GM12878 (cell line): ENCODE measurements around the gene TBC1D24. TPM values are rescaled to one million over a fixed set of nuclear protein-coding genes. Genes with fewer than 3 reads are reported as not detected.

ENCODE experiments used
- ATAC-seq: fragments of 200-7000 bp; cut with Tn5 transposase; 3 replicates; pipeline ENCODE4 v1.9.1; 2020; ENCODE audit warnings: mild to moderate bottlenecking, moderate library complexity
- BruUV-seq: library from RNA; stranded (reverse); fragments of 400-500 nt; replicated peaks from 2 replicates; lab custom pipeline; 2021; lab: Mats Ljungman, UMichigan
- CTCF ChIA-PET: fragments of 300-600 bp; sonication (Branson Sonifier 250); formaldehyde crosslinking; extraction: SDS; loops from one replicate; lab custom pipeline; 2021; ENCODE audit warnings: inconsistent platforms; lab: Yijun Ruan, JAX
- POLR2A ChIA-PET: fragments of 350-600 bp; formaldehyde crosslinking; extraction: SDS; loops from one replicate; lab custom pipeline; 2021; ENCODE audit warnings: inconsistent platforms; lab: Charles Lee
- RAD21 ChIA-PET: fragments of 300-600 bp; sonication (Branson Sonifier 250); formaldehyde crosslinking; loops from one replicate; lab custom pipeline; 2023; ENCODE audit warnings: antibody characterized with exemption; ENCODE audit not compliant: unreplicated experiment; lab: Charles Lee
- SMC1A ChIA-PET: fragments of 300-600 bp; sonication (Branson Sonifier 250); formaldehyde crosslinking; loops from one replicate; lab custom pipeline; 2023; ENCODE audit not compliant: unreplicated experiment, uncharacterized antibody; lab: Charles Lee
- DNase-seq: peaks from one replicate; pipeline ENCODE4 v3.0.0-alpha.2; 2011; ENCODE audit warnings: low read depth, low spot score
- FAIRE-seq: peaks from 3 replicates; lab custom pipeline; 2011; peaks lifted over from hg19 to GRCh38; lab: Jason Lieb, UNC
- H2AFZ ChIP-seq: 2 replicates; pipeline ENCODE4 v1.6.0; 2011; ENCODE audit warnings: low read depth, low read length, control low read depth; ENCODE audit not compliant: control insufficient read depth
- H3K27ac ChIP-seq: 2 replicates; pipeline ENCODE4 v1.5.1; 2011; ENCODE audit warnings: control low read depth; ENCODE audit not compliant: control insufficient read depth, insufficient read depth
- H3K27me3 ChIP-seq, 2 experiments: replicated peaks in 1 of 2; 2 replicates each; pipeline versions ENCODE4 v1.6.0 to v1.6.1; 2011; ENCODE audit warnings: low read length in 1 of 2; ENCODE audit not compliant: control insufficient read depth in 2 of 2, insufficient read depth in 2 of 2
- H3K36me3 ChIP-seq, 2 experiments: 2 replicates each; pipeline ENCODE4 v1.5.1; 2011; ENCODE audit warnings: low read length in 1 of 2; ENCODE audit not compliant: control insufficient read depth in 2 of 2, insufficient read depth in 2 of 2
- H3K4me1 ChIP-seq: 2 replicates; pipeline ENCODE4 v1.6.1; 2011; ENCODE audit warnings: mild to moderate bottlenecking, low read length, moderate library complexity, mixed read lengths; ENCODE audit not compliant: control insufficient read depth, insufficient read depth
- H3K4me2 ChIP-seq: 2 replicates; pipeline ENCODE4 v1.6.0; 2011; ENCODE audit warnings: control low read depth; ENCODE audit not compliant: control insufficient read depth, insufficient read depth
- H3K4me3 ChIP-seq: fragments of 200-600 bp; sonication (generic); 2 replicates; pipeline ENCODE4 v1.5.1; 2016
- H3K79me2 ChIP-seq: 2 replicates; pipeline ENCODE4 v1.6.0; 2011; ENCODE audit warnings: low read length; ENCODE audit not compliant: control insufficient read depth, insufficient read depth
- H3K9ac ChIP-seq: 2 replicates; pipeline ENCODE4 v1.8.0; 2011; ENCODE audit warnings: low read length, control low read depth, mixed read lengths; ENCODE audit not compliant: control insufficient read depth, insufficient read depth
- H3K9me3 ChIP-seq: replicated peaks from 3 replicates; pipeline ENCODE4 v1.5.1; 2011; ENCODE audit warnings: mild to moderate bottlenecking, low read length; ENCODE audit not compliant: control insufficient read depth, insufficient read depth
- H4K20me1 ChIP-seq: 2 replicates; pipeline ENCODE4 v1.6.0; 2011; ENCODE audit not compliant: control insufficient read depth, insufficient read depth
- CBX3 ChIP-seq: fragments of 200-600 bp; sonication (generic); IDR thresholded peaks from 2 replicates; pipeline ENCODE4 v1.6.1; 2016; ENCODE audit warnings: low read depth, borderline replicate concordance
- CHD1 ChIP-seq: IDR thresholded peaks from 2 replicates; pipeline ENCODE4 v1.6.1; 2012; ENCODE audit warnings: low read depth, low read length, improper control_type of control experiment
- CHD4 ChIP-seq: fragments of 200-600 bp; sonication (generic); IDR thresholded peaks from 2 replicates; pipeline ENCODE4 v1.6.1; 2016; ENCODE audit warnings: mild to moderate bottlenecking
- EP300 ChIP-seq, 2 experiments: fragments of 150-350 bp in 1 of 2; IDR thresholded peaks; 2 replicates each; pipeline ENCODE4 v1.6.1; 2011 to 2012; ENCODE audit warnings: low read depth in 2 of 2, low read length in 2 of 2, borderline replicate concordance in 1 of 2, improper control_type of control experiment in 1 of 2, inconsistent platforms in 1 of 2; ENCODE audit not compliant: control insufficient read depth in 1 of 2
- LARP7 ChIP-seq: fragments of 450-650 bp; IDR thresholded peaks from 2 replicates; pipeline ENCODE4 v1.6.1; 2017; ENCODE audit warnings: mild to moderate bottlenecking
- PAX8 ChIP-seq: fragments of 450-650 bp; IDR thresholded peaks from 2 replicates; pipeline ENCODE4 v1.6.1; 2017; ENCODE audit warnings: mild to moderate bottlenecking, moderate library complexity
- RBBP5 ChIP-seq: fragments of 200-600 bp; sonication (generic); conservative IDR thresholded peaks from 2 replicates; pipeline ENCODE4 v1.6.1; 2016
- SIN3A ChIP-seq: IDR thresholded peaks from 2 replicates; pipeline ENCODE4 v1.6.1; 2012; ENCODE audit warnings: low read depth, low read length, improper control_type of control experiment
- SIX5 ChIP-seq: IDR thresholded peaks from 2 replicates; pipeline ENCODE4 v1.6.1; 2011; ENCODE audit warnings: mild to moderate bottlenecking, low read depth, low read length, moderate library complexity; ENCODE audit not compliant: severe bottlenecking
- SUZ12 ChIP-seq: fragments of 200-600 bp; sonication (generic); IDR thresholded peaks from one replicate; pipeline ENCODE4 v1.6.1; 2018; ENCODE audit warnings: antibody characterized with exemption, mild to moderate bottlenecking; ENCODE audit not compliant: unreplicated experiment
- WGBS: methylation state at CpG from one replicate; pipeline ENCODE4 v1.1.6; 2016; ENCODE audit warnings: low lambda C conversion rate; ENCODE audit not compliant: insufficient replicate concordance, insufficient coverage; ENCODE audit errors: missing lambda C conversion rate; 5-methylcytosine and 5-hydroxymethylcytosine counted together
- in situ Hi-C: fragments of 300-500 bp; cut with MboI; formaldehyde crosslinking; loops from 9 replicates; pipeline ENCODE4 v1.14.3; 2018; ENCODE audit warnings: mixed read lengths
- intact Hi-C: fragments of 100-400 bp; cut with micrococcal nuclease; formaldehyde crosslinking; loops from one replicate; pipeline ENCODE4 v1.14.2; 2022; ENCODE audit not compliant: unreplicated experiment
- polyA plus RNA-seq, 11 experiments: library from polyadenylated mRNA; depleted of rRNA in 4 of 11; unstranded in 6 of 11; stranded (reverse) in 5 of 11; fragments of >200 nt; fragmentation: Nextera tagmentation in 4 of 11; fragmentation: Illumina TruSeq in 1 of 11; extraction: Ambion mirVana in 4 of 11; extraction: Trizol in 1 of 11; gene quantifications; 1 replicate in 1 of 11; 2 replicates in 10 of 11; pipeline versions ENCODE4 v1.2.1 to v1.2.3, GENCODE V29; 2011 to 2016; ENCODE audit warnings: inconsistent platforms in 2 of 11, missing spikeins in 2 of 11, low read depth in 1 of 11
- total RNA-seq, 4 experiments: library from RNA; depleted of rRNA in 3 of 4; stranded (reverse); fragments of >200 nt in 3 of 4; fragmentation: Illumina TruSeq in 1 of 4; extraction: Trizol in 1 of 4; gene quantifications; 2 replicates each; pipeline versions ENCODE4 v1.2.1 to v1.2.3, GENCODE V29; 2013 to 2021
- TF ChIP-seq, protein P1 (sequence below): fragments of 450-650 bp; IDR thresholded peaks from 2 replicates; pipeline ENCODE4 v1.6.1; 2017; ENCODE audit warnings: borderline replicate concordance
- TF ChIP-seq, protein P2 (sequence below): IDR thresholded peaks from 2 replicates; pipeline ENCODE4 v1.6.1; 2012; ENCODE audit warnings: low read length, inconsistent platforms
- TF ChIP-seq, protein P3 (sequence below): IDR thresholded peaks from 2 replicates; pipeline ENCODE4 v1.6.1; 2011; ENCODE audit warnings: mild to moderate bottlenecking, low read depth, low read length, moderate library complexity; ENCODE audit not compliant: insufficient replicate concordance
- TF ChIP-seq, protein P4 (sequence below): IDR thresholded peaks from 2 replicates; pipeline ENCODE4 v1.6.1; 2011; ENCODE audit warnings: low read depth, mild to moderate bottlenecking, low read length, moderate library complexity, borderline replicate concordance; ENCODE audit errors: extremely low read depth
- TF ChIP-seq, protein P5 (sequence below), 3 experiments: IDR thresholded peaks in 2 of 3; conservative IDR thresholded peaks in 1 of 3; 2 replicates each; pipeline ENCODE4 v1.5.1; 2011; ENCODE audit warnings: low read depth in 3 of 3, low read length in 3 of 3, mild to moderate bottlenecking in 3 of 3, control low read depth in 2 of 3, moderate library complexity in 2 of 3, inconsistent platforms in 1 of 3, mixed read lengths in 1 of 3; ENCODE audit not compliant: control insufficient read depth in 2 of 3, insufficient read depth in 1 of 3; ENCODE audit errors: extremely low read depth in 1 of 3
- TF ChIP-seq, protein P6 (sequence below): fragments of 450-650 bp; IDR thresholded peaks from 2 replicates; pipeline ENCODE4 v1.6.1; 2014; ENCODE audit warnings: mild to moderate bottlenecking

TBC1D24 gene
- total and polyA plus RNA-seq, 10 of the 15 experiments (the other 5 are each of a cell fraction or from before 2014, with no cell fraction given), result 1.1 to 9.6 (median 4.5) TPM

DNA sequence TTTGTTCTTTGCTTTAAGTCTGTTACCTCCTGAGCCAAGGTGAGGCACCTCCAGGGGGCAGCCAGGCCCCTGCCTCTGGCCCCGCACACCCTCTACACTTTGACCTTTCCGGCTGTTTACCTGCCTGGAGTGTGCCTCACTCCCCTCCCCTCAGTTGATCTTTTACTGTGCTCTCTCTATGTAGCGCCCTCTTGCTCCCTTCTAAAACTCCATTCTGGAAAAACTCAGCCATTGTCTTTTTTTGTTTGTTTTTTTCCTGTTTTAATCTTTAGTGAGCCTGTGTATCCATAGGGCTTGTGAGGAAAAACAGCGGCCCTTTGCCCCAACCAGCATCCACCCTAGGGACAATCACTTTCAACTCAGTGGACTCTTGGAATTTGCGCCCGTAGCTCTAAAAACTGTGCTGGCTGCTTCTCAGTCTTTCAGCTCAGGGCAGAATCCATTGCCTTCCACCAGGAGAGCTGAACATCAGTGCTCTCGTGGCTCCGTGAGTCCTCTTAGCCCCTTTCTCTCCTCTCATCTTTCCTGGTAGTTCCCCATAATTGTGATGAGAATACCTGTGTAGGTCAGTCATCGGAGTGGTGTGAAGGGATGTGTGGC is 49.5 kb downstream of the TBC1D24 start:
- Histone ChIP-seq H2AFZ (no peak overlapping the region), H3K4me1 (peaks cover 7% of the 10 kb centered on the region), H3K9me3 (no peaks in the 10 kb centered on the region), H3K79me2 (peaks cover 9% of the 10 kb centered on the region), H3K27me3 (no peaks in the 10 kb centered on the region), H4K20me1 (peaks cover 3% of the 10 kb centered on the region; the same call in 1 of the 2 replicates), H3K4me2 (no peak overlapping the region), H3K36me3 (peaks cover 9 to 24% of the 10 kb centered on the region in 2 experiments; a peak in 3 of 4 replicates), H3K4me3 (no peak overlapping the region), H3K27ac (no peak overlapping the region), H3K9ac (no peak overlapping the region)
- intact Hi-C loops, result no loop called here
- CTCF ChIA-PET, result no interaction called here
- SMC1A ChIA-PET, result no interaction called here
- no peak for DNase-seq
- RAD21 ChIA-PET, result no interaction called here
- 79% methylated on average over 9 of the region's 9 CpGs for WGBS
- in situ Hi-C loops, result no loop called here
- FAIRE-seq, result no peak
- no peak for ATAC-seq
- POLR2A ChIA-PET, result no interaction called here
- BruUV-seq, result no TSS peak
- TF ChIP-seq, protein P1, sequence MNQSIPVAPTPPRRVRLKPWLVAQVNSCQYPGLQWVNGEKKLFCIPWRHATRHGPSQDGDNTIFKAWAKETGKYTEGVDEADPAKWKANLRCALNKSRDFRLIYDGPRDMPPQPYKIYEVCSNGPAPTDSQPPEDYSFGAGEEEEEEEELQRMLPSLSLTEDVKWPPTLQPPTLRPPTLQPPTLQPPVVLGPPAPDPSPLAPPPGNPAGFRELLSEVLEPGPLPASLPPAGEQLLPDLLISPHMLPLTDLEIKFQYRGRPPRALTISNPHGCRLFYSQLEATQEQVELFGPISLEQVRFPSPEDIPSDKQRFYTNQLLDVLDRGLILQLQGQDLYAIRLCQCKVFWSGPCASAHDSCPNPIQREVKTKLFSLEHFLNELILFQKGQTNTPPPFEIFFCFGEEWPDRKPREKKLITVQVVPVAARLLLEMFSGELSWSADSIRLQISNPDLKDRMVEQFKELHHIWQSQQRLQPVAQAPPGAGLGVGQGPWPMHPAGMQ, result no peak
- TF ChIP-seq, protein P2, sequence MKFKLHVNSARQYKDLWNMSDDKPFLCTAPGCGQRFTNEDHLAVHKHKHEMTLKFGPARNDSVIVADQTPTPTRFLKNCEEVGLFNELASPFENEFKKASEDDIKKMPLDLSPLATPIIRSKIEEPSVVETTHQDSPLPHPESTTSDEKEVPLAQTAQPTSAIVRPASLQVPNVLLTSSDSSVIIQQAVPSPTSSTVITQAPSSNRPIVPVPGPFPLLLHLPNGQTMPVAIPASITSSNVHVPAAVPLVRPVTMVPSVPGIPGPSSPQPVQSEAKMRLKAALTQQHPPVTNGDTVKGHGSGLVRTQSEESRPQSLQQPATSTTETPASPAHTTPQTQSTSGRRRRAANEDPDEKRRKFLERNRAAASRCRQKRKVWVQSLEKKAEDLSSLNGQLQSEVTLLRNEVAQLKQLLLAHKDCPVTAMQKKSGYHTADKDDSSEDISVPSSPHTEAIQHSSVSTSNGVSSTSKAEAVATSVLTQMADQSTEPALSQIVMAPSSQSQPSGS, result no peak
- TF ChIP-seq PAX8 (no peak), CHD4 (no peak), EP300 (IDR thresholded peaks at IDR 0.05; ENCODE audit: borderline replicate concordance in 1 of 2, control insufficient read depth in 1 of 2, low read depth in 2 of 2, low read length in 2 of 2) (no peak), SIN3A (no peak), CHD1 (no peak), LARP7 (no peak), CBX3 (no peak), SIX5 (no peak), SUZ12 (no peak), RBBP5 (no peak)
- TF ChIP-seq, protein P3, sequence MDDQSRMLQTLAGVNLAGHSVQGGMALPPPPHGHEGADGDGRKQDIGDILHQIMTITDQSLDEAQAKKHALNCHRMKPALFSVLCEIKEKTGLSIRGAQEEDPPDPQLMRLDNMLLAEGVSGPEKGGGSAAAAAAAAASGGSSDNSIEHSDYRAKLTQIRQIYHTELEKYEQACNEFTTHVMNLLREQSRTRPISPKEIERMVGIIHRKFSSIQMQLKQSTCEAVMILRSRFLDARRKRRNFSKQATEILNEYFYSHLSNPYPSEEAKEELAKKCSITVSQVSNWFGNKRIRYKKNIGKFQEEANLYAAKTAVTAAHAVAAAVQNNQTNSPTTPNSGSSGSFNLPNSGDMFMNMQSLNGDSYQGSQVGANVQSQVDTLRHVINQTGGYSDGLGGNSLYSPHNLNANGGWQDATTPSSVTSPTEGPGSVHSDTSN, result no peak
- TF ChIP-seq, protein P4, sequence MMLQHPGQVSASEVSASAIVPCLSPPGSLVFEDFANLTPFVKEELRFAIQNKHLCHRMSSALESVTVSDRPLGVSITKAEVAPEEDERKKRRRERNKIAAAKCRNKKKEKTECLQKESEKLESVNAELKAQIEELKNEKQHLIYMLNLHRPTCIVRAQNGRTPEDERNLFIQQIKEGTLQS, result no peak
- TF ChIP-seq, protein P5, sequence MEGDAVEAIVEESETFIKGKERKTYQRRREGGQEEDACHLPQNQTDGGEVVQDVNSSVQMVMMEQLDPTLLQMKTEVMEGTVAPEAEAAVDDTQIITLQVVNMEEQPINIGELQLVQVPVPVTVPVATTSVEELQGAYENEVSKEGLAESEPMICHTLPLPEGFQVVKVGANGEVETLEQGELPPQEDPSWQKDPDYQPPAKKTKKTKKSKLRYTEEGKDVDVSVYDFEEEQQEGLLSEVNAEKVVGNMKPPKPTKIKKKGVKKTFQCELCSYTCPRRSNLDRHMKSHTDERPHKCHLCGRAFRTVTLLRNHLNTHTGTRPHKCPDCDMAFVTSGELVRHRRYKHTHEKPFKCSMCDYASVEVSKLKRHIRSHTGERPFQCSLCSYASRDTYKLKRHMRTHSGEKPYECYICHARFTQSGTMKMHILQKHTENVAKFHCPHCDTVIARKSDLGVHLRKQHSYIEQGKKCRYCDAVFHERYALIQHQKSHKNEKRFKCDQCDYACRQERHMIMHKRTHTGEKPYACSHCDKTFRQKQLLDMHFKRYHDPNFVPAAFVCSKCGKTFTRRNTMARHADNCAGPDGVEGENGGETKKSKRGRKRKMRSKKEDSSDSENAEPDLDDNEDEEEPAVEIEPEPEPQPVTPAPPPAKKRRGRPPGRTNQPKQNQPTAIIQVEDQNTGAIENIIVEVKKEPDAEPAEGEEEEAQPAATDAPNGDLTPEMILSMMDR (IDR thresholded peaks at IDR 0.05 in 2 of 3, conservative IDR thresholded peaks at IDR 0.05 in 1 of 3; ENCODE audit: control insufficient read depth in 2 of 3, extremely low read depth in 1 of 3, insufficient read depth in 1 of 3, low read depth in 3 of 3, low read length in 3 of 3), result no peak
- TF ChIP-seq, protein P6, sequence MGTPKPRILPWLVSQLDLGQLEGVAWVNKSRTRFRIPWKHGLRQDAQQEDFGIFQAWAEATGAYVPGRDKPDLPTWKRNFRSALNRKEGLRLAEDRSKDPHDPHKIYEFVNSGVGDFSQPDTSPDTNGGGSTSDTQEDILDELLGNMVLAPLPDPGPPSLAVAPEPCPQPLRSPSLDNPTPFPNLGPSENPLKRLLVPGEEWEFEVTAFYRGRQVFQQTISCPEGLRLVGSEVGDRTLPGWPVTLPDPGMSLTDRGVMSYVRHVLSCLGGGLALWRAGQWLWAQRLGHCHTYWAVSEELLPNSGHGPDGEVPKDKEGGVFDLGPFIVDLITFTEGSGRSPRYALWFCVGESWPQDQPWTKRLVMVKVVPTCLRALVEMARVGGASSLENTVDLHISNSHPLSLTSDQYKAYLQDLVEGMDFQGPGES, result no peak
